Raji (cell line): Measurements from ENCODE around the gene FSD1.

Experiments used
- POLR2A ChIP-seq: IDR thresholded peaks from 2 replicates; pipeline ENCODE4 v1.6.1; 2011; ENCODE audit warnings: low read depth, low read length, control low read depth; ENCODE audit not compliant: insufficient read depth

FSD1 gene

GRCh38 chr19:4361152-4362046 lies 57.0 kb downstream of the FSD1 start:
- no peak for TF ChIP-seq POLR2A

DNA sequence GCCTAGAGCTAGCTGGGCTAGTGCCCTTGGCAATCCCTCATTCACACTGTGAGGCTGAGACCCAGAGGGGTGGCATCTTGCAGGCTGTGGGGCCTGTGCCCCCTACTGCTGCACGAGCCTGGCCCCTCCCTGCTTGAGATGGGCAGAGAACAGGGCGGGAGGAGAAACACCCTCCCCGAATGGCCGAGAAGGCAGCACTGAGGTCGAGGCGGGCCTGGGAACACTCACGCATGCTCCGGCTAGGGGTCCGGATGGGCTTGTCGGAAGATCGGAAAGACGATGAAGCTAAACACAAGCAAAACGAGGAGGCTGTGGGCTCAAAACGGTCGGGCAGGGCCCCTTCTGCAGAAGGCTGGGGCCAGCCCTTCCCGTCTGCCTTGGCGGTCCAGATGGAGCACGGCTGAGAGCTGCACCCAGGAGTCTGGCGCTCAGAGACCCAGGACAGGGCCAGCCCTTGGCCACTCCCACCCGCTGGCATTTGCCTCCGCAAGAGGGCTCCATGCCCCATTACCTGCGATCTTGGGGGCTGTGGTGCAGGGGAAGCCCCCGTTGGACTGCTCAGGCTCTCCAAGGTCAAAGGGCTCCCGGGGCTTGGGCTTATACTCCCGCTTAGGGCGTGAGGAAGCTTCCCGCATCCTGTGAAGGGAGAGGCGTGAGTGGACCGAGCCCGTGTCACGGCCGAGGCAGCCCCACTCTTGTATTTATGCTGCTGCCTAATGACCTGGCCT lies 57.9 kb downstream of the FSD1 start:
- no peak for TF ChIP-seq POLR2A

GRCh38 chr19:4362831-4363545 lies 58.6 kb downstream of the FSD1 start:
- no peak for TF ChIP-seq POLR2A

- no peak for TF ChIP-seq POLR2A
Observed at GRCh38 chr19:4363571-4364304, 59.3 kb downstream of the FSD1 start.

DNA sequence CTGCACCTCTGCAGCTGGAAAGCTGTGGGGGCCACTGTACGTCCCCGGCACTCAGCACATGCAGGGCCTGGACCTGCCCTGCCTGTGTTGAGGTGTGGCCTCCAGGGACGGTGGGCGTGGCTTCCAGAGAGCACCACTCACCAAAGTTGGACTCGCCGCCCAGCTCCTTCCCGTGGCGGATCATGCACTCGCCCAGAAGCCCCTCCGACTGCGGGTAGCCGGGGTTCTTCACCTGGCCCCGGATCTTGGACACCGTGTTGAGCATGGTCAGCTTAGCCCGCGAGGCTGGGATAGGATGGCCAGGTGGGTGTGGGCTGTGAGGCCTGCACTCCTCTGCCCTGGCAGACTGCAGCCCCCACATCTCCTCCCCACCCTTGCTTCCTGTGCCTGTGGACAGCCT lies 60.9 kb downstream of the FSD1 start:
- no peak for TF ChIP-seq POLR2A

DNA sequence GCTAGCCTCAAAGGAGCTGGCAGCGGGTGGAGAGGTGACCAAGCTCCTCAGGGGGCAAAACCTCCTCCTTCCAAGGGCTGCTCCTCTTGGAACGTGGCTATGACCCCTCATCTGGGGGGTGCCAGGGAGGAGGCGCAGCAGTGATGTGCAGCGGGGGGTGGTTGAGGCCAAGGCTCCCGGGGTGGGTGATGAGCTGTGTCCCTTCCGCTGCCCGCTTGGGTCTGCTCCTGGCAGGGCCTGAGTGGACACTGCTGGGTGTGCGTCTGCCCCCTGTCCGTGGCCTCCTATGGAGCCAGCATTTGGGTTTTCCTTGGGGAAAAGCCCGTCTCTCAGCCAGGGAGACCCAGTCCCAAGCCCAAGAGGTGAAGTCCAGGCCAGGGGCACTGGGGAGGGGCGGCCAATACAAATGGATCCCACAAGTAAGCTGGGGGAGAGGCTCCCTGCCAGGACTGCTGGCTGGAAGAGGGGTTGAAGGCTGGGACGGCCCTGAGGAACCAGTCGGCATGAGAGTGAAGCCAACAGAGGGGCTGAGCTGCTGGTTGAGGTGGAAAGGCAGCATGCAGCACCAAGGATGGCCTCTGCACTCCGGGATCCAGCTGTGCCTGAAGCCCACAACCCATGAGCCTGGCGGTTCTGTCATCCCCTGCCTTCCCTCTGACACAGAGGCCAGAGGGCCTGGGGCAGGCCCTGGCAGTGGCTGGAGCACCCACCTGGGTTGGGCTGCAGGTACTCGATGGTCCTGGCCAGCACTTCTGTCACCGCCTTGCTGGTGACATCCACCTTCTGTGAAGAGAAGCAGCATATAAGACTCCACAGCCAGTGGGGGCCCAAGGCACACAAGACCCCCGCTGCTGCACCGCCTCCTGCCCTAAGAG lies 61.6 kb downstream of the FSD1 start:
- TF ChIP-seq POLR2A = 0 out of 2 replicates have a peak, but pooled peaks have one; percentile 5

GRCh38 chr19:4366666-4367335 lies 62.4 kb downstream of the FSD1 start:
- TF ChIP-seq POLR2A = no peak

- no peak for TF ChIP-seq POLR2A
Observed at GRCh38 chr19:4367336-4367723, 62.9 kb downstream of the FSD1 start.

GRCh38 chr19:4367781-4368127 lies 63.4 kb downstream of the FSD1 start:
- TF ChIP-seq POLR2A = no peak

DNA sequence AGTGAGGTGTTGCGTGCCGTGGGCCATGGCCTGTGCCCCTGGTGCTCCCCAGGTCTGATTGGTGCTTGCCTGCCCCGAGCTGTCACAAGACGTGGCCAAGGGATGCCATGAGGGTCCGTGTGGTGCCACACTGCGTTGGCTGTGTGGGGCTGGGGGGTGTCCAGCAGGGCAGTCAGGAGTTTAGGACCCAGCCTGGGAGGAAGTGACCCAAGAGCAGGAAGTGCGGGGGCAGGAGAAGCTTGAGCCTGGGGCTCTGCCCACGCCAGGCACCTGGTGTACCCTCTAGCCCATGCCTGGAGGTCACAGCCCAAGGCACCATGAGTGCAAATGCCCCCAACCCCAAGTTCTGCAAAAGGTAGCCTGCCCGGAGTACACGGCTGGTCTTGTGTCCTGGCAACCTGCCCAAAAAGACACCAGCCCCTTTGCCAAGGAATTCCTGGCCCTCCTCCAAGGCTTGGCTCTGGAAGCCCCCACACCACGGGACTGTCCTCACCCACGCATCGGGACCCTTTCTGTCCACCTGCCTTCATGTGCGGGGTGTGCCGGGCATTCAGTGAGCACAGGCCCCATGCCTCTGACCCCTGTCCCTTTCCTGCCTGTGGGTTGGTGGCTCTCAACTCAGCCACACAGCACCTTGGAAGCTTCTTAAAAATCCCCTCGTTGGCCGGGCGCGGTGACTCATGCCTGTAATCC lies 63.9 kb downstream of the FSD1 start:
- no peak for TF ChIP-seq POLR2A

GRCh38 chr19:4369109-4369887 lies 64.9 kb downstream of the FSD1 start:
- TF ChIP-seq POLR2A = peak; percentile 39

DNA sequence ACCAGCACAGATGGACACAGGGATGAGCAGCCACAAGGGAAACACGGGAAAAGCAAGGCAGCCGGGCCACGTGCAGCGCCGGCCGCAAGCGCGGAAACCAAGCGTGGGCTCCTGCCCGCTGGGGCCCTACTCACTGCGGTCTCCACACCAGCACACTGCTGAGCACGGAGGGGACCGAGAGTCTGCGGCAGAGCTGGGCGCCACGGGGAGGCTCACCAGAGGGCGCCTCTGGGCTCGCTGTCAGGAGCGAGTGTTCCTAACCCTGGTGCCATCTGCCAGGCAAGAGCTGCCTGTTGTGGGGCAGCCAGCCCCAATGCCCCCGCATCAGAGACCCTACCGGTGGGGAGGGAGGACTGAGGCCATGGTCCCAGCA lies 65.5 kb downstream of the FSD1 start:
- TF ChIP-seq POLR2A = no peak
